HEK293 (cell line): ENCODE results near the gene GPR153.

Experiments
- BCL11B ChIP-seq: fragments of 450-650 bp; formaldehyde crosslinking; IDR thresholded peaks from 2 replicates; pipeline ENCODE4 v1.5.1; 2016; ENCODE audit warnings: low read depth, missing biosample characterization, missing genetic modification characterization
- KLF16 ChIP-seq: fragments of 450-650 bp; formaldehyde crosslinking; IDR thresholded peaks from 2 replicates; pipeline ENCODE4 v1.5.1; 2017; ENCODE audit warnings: missing biosample characterization, missing genetic modification characterization
- PRDM1 ChIP-seq: fragments of 450-650 bp; formaldehyde crosslinking; IDR thresholded peaks from 2 replicates; pipeline ENCODE4; 2016; ENCODE audit warnings: missing biosample characterization, missing genetic modification characterization
- SCRT2 ChIP-seq: fragments of 450-650 bp; formaldehyde crosslinking; IDR thresholded peaks from 2 replicates; pipeline ENCODE4 v1.5.1; 2016; ENCODE audit warnings: missing biosample characterization, missing genetic modification characterization
- SP7 ChIP-seq: fragments of 450-650 bp; formaldehyde crosslinking; IDR thresholded peaks from 2 replicates; pipeline ENCODE4 v1.5.1; 2016; ENCODE audit warnings: missing biosample characterization, missing genetic modification characterization
- TRIM28 ChIP-seq: IDR thresholded peaks from 2 replicates; pipeline ENCODE4 v1.6.1; 2011; ENCODE audit warnings: low read length, control low read depth, borderline replicate concordance
- ZBTB10 ChIP-seq: fragments of 450-650 bp; formaldehyde crosslinking; IDR thresholded peaks from 2 replicates; pipeline ENCODE4 v1.5.1; 2016; ENCODE audit warnings: missing biosample characterization, missing genetic modification characterization
- ZBTB17 ChIP-seq: fragments of 450-650 bp; formaldehyde crosslinking; IDR thresholded peaks from 2 replicates; pipeline ENCODE4 v1.5.1; 2016; ENCODE audit warnings: missing biosample characterization, missing genetic modification characterization
- ZBTB20 ChIP-seq: fragments of 450-650 bp; formaldehyde crosslinking; IDR thresholded peaks from 2 replicates; pipeline ENCODE4 v1.5.1; 2016; ENCODE audit warnings: missing biosample characterization, missing genetic modification characterization
- ZIC2 ChIP-seq: fragments of 450-650 bp; formaldehyde crosslinking; IDR thresholded peaks from 2 replicates; pipeline ENCODE4 v1.5.1; 2016; ENCODE audit warnings: missing biosample characterization, missing genetic modification characterization
- ZNF19 ChIP-seq: fragments of 450-650 bp; formaldehyde crosslinking; IDR thresholded peaks from 2 replicates; pipeline ENCODE4; 2016; ENCODE audit warnings: missing biosample characterization, missing genetic modification characterization, low read depth
- ZNF366 ChIP-seq: fragments of 450-650 bp; formaldehyde crosslinking; conservative IDR thresholded peaks from 2 replicates; pipeline ENCODE4 v1.5.1; 2016; ENCODE audit warnings: missing biosample characterization, missing genetic modification characterization
- ZNF423 ChIP-seq: fragments of 450-650 bp; formaldehyde crosslinking; IDR thresholded peaks from 2 replicates; pipeline ENCODE4 v1.5.1; 2016; ENCODE audit warnings: missing biosample characterization, missing genetic modification characterization
- ZNF48 ChIP-seq: fragments of 450-650 bp; formaldehyde crosslinking; IDR thresholded peaks from 2 replicates; pipeline ENCODE4 v1.5.1; 2016; ENCODE audit warnings: missing biosample characterization, missing genetic modification characterization
- ZNF560 ChIP-seq: fragments of 450-650 bp; formaldehyde crosslinking; IDR thresholded peaks from 2 replicates; pipeline ENCODE4 v1.5.1; 2017; ENCODE audit warnings: missing biosample characterization, missing genetic modification characterization, borderline replicate concordance
- ZNF596 ChIP-seq: fragments of 450-650 bp; IDR thresholded peaks from 2 replicates; pipeline ENCODE4 v1.5.0; 2018; ENCODE audit warnings: missing biosample characterization, mild to moderate bottlenecking, missing genetic modification characterization, moderate library complexity
- ZNF600 ChIP-seq: fragments of 450-650 bp; formaldehyde crosslinking; IDR thresholded peaks from 2 replicates; pipeline ENCODE4 v1.5.1; 2016; ENCODE audit warnings: missing biosample characterization, missing genetic modification characterization
- ZNF623 ChIP-seq: fragments of 450-650 bp; formaldehyde crosslinking; IDR thresholded peaks from 2 replicates; pipeline ENCODE4 v1.5.1; 2016; ENCODE audit warnings: missing biosample characterization, missing genetic modification characterization
- ZNF677 ChIP-seq: fragments of 450-650 bp; IDR thresholded peaks from 2 replicates; pipeline ENCODE4 v1.5.0; 2018; ENCODE audit warnings: missing biosample characterization, mild to moderate bottlenecking, missing genetic modification characterization, moderate library complexity
- TF ChIP-seq, protein P1 (sequence below): fragments of 450-650 bp; formaldehyde crosslinking; IDR thresholded peaks from 2 replicates; pipeline ENCODE4 v1.5.1; 2017; ENCODE audit warnings: missing biosample characterization, missing genetic modification characterization
- TF ChIP-seq, protein P2 (sequence below): fragments of 450-650 bp; formaldehyde crosslinking; IDR thresholded peaks from 2 replicates; pipeline ENCODE4 v1.5.1; 2016; ENCODE audit warnings: missing biosample characterization, missing genetic modification characterization
- TF ChIP-seq, protein P3 (sequence below): fragments of 450-650 bp; formaldehyde crosslinking; IDR thresholded peaks from 2 replicates; pipeline ENCODE4 v1.5.1; 2017; ENCODE audit warnings: missing biosample characterization, missing genetic modification characterization
- TF ChIP-seq, protein P4 (sequence below): fragments of 450-650 bp; formaldehyde crosslinking; IDR thresholded peaks from 2 replicates; pipeline ENCODE4 v1.5.1; 2016; ENCODE audit warnings: missing biosample characterization, missing genetic modification characterization

GPR153 gene

DNA sequence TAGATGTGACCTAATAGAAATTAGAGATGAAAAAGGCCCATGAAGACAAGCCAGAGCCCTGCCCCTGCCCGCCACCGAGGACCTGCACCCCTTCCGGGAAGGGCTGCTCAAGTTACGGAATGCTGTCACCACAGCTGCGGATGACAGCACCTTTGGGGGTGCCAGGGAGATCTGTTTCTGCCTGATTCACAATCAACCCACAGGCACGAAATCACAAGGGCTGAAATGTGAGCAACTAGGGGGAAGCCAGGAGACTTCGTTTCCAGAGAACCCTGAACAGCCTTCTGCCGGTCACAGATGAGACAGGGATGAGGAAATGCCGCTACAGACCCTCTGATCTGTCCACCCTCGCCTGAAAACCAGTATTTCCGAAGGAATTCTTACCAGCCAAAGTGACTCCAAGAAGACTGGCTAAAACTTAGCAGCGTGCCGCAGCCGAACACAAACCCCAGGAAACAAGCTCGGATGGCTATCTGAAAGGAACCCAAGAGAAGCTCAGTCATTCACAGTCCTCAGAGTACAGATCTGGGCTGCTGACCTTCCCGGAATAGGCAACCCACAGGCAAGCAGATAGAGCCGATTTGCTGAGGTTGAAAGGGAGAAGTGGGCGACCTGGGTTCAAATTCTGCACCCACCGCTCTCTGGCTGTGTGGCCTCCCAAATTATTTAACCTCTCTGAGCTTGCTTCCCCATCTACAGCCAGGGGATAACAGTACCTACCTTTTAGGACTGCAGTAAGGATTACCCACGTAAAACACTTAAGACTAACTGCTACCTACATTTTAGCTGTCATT is 26.2 kb downstream of the GPR153 start (continued):
- 0 out of 2 replicates have a peak, but pooled peaks have one; percentile 35 for TF ChIP-seq ZBTB10
- no peak for TF ChIP-seq KLF16 (tag by site-specific recombination)
- TF ChIP-seq ZNF19 (tag by site-specific recombination) = no peak
- no peak for TF ChIP-seq ZNF423 (tag by site-specific recombination)
- TF ChIP-seq, protein P1, sequence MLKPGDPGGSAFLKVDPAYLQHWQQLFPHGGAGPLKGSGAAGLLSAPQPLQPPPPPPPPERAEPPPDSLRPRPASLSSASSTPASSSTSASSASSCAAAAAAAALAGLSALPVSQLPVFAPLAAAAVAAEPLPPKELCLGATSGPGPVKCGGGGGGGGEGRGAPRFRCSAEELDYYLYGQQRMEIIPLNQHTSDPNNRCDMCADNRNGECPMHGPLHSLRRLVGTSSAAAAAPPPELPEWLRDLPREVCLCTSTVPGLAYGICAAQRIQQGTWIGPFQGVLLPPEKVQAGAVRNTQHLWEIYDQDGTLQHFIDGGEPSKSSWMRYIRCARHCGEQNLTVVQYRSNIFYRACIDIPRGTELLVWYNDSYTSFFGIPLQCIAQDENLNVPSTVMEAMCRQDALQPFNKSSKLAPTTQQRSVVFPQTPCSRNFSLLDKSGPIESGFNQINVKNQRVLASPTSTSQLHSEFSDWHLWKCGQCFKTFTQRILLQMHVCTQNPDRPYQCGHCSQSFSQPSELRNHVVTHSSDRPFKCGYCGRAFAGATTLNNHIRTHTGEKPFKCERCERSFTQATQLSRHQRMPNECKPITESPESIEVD (tag by site-specific recombination) = no peak
- TF ChIP-seq, protein P2, sequence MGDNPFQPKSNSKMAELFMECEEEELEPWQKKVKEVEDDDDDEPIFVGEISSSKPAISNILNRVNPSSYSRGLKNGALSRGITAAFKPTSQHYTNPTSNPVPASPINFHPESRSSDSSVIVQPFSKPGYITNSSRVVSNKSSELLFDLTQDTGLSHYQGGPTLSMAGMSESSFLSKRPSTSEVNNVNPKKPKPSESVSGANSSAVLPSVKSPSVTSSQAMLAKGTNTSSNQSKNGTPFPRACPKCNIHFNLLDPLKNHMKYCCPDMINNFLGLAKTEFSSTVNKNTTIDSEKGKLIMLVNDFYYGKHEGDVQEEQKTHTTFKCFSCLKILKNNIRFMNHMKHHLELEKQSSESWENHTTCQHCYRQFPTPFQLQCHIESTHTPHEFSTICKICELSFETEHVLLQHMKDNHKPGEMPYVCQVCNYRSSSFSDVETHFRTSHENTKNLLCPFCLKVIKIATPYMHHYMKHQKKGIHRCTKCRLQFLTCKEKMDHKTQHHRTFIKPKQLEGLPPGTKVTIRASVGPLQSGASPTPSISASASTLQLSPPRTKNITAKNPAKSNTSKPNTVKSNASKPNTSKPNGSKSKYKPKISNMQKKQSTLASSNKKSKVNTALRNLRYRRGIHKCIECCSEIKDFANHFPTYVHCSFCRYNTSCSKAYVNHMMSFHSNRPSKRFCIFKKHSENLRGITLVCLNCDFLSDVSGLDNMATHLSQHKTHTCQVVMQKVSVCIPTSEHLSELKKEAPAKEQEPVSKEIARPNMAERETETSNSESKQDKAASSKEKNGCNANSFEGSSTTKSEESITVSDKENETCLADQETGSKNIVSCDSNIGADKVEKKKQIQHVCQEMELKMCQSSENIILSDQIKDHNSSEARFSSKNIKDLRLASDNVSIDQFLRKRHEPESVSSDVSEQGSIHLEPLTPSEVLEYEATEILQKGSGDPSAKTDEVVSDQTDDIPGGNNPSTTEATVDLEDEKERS = no peak
- no peak for TF ChIP-seq ZNF560 (tag by site-specific recombination)
- TF ChIP-seq ZNF677 = no peak
- TF ChIP-seq PRDM1 (tag by site-specific recombination) = no peak
- TF ChIP-seq SP7 (tag by site-specific recombination) = peak; percentile 53
- no peak for TF ChIP-seq ZIC2 (tag by site-specific recombination)
- no peak for TF ChIP-seq BCL11B (tag by site-specific recombination)
- TF ChIP-seq, protein P3, sequence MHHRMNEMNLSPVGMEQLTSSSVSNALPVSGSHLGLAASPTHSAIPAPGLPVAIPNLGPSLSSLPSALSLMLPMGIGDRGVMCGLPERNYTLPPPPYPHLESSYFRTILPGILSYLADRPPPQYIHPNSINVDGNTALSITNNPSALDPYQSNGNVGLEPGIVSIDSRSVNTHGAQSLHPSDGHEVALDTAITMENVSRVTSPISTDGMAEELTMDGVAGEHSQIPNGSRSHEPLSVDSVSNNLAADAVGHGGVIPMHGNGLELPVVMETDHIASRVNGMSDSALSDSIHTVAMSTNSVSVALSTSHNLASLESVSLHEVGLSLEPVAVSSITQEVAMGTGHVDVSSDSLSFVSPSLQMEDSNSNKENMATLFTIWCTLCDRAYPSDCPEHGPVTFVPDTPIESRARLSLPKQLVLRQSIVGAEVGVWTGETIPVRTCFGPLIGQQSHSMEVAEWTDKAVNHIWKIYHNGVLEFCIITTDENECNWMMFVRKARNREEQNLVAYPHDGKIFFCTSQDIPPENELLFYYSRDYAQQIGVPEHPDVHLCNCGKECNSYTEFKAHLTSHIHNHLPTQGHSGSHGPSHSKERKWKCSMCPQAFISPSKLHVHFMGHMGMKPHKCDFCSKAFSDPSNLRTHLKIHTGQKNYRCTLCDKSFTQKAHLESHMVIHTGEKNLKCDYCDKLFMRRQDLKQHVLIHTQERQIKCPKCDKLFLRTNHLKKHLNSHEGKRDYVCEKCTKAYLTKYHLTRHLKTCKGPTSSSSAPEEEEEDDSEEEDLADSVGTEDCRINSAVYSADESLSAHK (tag by site-specific recombination) = no peak
- TF ChIP-seq ZNF48 = no peak
- no peak for TF ChIP-seq SCRT2
- TF ChIP-seq, protein P4, sequence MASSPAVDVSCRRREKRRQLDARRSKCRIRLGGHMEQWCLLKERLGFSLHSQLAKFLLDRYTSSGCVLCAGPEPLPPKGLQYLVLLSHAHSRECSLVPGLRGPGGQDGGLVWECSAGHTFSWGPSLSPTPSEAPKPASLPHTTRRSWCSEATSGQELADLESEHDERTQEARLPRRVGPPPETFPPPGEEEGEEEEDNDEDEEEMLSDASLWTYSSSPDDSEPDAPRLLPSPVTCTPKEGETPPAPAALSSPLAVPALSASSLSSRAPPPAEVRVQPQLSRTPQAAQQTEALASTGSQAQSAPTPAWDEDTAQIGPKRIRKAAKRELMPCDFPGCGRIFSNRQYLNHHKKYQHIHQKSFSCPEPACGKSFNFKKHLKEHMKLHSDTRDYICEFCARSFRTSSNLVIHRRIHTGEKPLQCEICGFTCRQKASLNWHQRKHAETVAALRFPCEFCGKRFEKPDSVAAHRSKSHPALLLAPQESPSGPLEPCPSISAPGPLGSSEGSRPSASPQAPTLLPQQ (tag by site-specific recombination) = no peak
- TF ChIP-seq ZNF596 (tag by site-specific recombination) = no peak
- TF ChIP-seq ZNF623 (tag by site-specific recombination) = no peak
- TF ChIP-seq ZBTB20 (tag by site-specific recombination) = peak; percentile 54; the same call in 1 of the 2 replicates
- TF ChIP-seq ZNF366 (tag by site-specific recombination) = no peak
- no peak for TF ChIP-seq TRIM28
- TF ChIP-seq ZBTB17 (tag by site-specific recombination) = peak; percentile 80
- TF ChIP-seq ZNF600 (tag by site-specific recombination) = peak; percentile 93
